GDM1 (cell line): ENCODE results near the gene CCL7.

Experiments
- DNase-seq: peaks from one replicate; lab custom pipeline; 2025; lab: John Stamatoyannopoulos, UW

The CCL7 gene

GRCh38 chr17:34246881-34247280 is 23.1 kb upstream of the CCL7 start:
- DNase-seq = no peak

GRCh38 chr17:34248511-34249024 is 21.5 kb upstream of the CCL7 start:
- no peak for DNase-seq

- DNase-seq = no peak
These were observed 21.0 kb upstream of the CCL7 start for GRCh38 chr17:34249061-34249460.

- no peak for DNase-seq
These were observed 20.5 kb upstream of the CCL7 start for GRCh38 chr17:34249478-34249877.

GRCh38 chr17:34251186-34251585 is 18.8 kb upstream of the CCL7 start:
- DNase-seq = no peak

GRCh38 chr17:34252095-34252443 is 18.0 kb upstream of the CCL7 start:
- DNase-seq = peak; percentile 59

- DNase-seq = no peak
These were observed 17.4 kb upstream of the CCL7 start for GRCh38 chr17:34252444-34253138.

GRCh38 chr17:34253139-34253525 is 16.9 kb upstream of the CCL7 start:
- DNase-seq = no peak

- DNase-seq = no peak
These were observed 15.9 kb upstream of the CCL7 start for GRCh38 chr17:34254146-34254545.

GRCh38 chr17:34254651-34255380 is 15.2 kb upstream of the CCL7 start, which contains the start of gene CCL2:
Gene CCL2 (plus strand): TSS chr17:34255285. CDS start chr17:34255350, 65 bp downstream.
- no peak for DNase-seq

GRCh38 chr17:34255381-34255732 is 14.7 kb upstream of the CCL7 start:
- no peak for DNase-seq

GRCh38 chr17:34255841-34256240 is 14.2 kb upstream of the CCL7 start:
- no peak for DNase-seq

- no peak for DNase-seq
These were observed 12.6 kb upstream of the CCL7 start for GRCh38 chr17:34257299-34257985.

GRCh38 chr17:34257986-34258326 is 12.1 kb upstream of the CCL7 start:
- DNase-seq = no peak

- DNase-seq = no peak
These were observed 10.9 kb upstream of the CCL7 start for GRCh38 chr17:34259146-34259545.

GRCh38 chr17:34260861-34261260 is 9.2 kb upstream of the CCL7 start:
- DNase-seq = no peak

- no peak for DNase-seq
These were observed 8.3 kb upstream of the CCL7 start for GRCh38 chr17:34261568-34262337.

GRCh38 chr17:34265711-34266110 is 4.3 kb upstream of the CCL7 start:
- DNase-seq = no peak

GRCh38 chr17:34275881-34276280 is 5.9 kb downstream of the CCL7 start:
- no peak for DNase-seq

GRCh38 chr17:34276826-34277225 is 6.8 kb downstream of the CCL7 start:
- no peak for DNase-seq

- DNase-seq = no peak
These were observed 13.6 kb downstream of the CCL7 start for GRCh38 chr17:34283571-34283970.

- no peak for DNase-seq
These were observed 15.3 kb downstream of the CCL7 start, which contains the start of gene CCL11 for GRCh38 chr17:34285286-34285792. Gene CCL11 (plus strand): TSS chr17:34285742. CDS start chr17:34285809, 67 bp downstream.
